ENCODE data around the gene HSPH1.
A peak's percentile ranks its signal among the peaks of the same experiment; 100 is the strongest.
"Not testable (repeated sequence)": the region's sequence is repeated elsewhere in the genome, so short reads cannot be mapped to it uniquely, and the experiment has no call there.

The HSPH1 gene

GRCh38 chr13:31161557-31162150 is at the start of gene HSPH1:
Gene HSPH1, minus strand, starts transcription at chr13:31161904. Its CDS starts 322 bp downstream, at chr13:31161582.
- DNase-seq, result peak; percentile 99

GRCh38 chr13:31209841-31210210 is 48.1 kb upstream of the HSPH1 start:
- DNase-seq, result peak; percentile 40

DNA sequence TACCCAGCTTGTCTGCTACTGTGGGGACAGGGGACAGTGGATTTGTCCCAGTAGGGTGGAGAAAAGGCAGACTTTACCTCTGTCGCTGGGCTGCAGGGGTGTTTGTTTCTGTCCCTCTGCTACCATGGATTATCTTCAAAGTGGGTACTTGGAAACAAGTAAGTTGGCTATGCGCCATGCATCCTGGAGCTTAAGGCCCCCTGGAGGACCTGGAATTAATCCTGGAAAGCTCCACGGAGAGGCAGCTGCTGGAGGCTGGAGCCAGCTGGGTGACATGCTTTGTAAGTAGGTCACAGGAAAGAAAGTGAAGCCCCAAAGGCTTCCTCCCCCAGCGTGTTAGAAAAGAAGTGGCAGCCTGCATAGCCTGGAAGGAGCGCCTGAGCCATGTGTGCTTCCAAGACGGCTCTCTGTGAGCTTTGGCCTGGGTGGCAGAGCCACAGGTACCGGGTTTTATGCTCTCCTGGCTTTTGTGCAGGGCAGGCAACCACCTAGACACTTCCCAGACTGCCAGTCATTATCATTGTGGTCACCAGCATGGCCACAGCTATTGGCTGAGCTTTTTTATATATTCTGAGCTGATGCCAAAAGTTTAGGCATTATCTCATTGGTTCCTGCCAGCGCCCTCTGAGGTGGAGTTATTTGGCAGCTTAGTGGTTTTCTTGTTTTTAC is 47.6 kb upstream of the HSPH1 start:
- DNase-seq, result peak; percentile 81

- no peak for DNase-seq
Measured at GRCh38 chr13:31208559-31209122, 46.9 kb upstream of the HSPH1 start.

GRCh38 chr13:31207661-31208552 is 46.2 kb upstream of the HSPH1 start:
- peak; percentile 68 for DNase-seq

- DNase-seq, result no peak
Measured at GRCh38 chr13:31204592-31204991, 42.9 kb upstream of the HSPH1 start.

GRCh38 chr13:31201341-31202031 is 39.8 kb upstream of the HSPH1 start:
- DNase-seq, result peak; percentile 44

DNA sequence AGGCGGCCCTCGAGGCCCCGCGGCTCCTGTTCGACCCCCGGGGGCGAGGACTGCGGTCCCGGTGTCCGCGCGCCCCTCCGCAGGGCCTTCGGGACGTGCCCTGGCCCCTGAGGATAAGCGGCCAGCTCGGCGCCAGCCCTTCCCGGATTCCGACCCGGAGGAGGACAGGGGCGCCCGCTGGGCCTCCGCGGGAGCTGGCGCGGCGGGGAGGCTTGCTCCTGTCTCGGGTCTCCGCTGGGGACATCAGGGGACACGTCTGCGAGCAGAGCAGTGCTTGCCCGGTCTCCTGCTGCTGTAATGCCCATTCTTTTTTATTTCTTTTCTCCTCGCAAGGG is 38.9 kb upstream of the HSPH1 start:
- DNase-seq, result peak; percentile 65

- DNase-seq, result peak; percentile 90
Measured at GRCh38 chr13:31199849-31200636, 38.3 kb upstream of the HSPH1 start, which contains the start of gene B3GLCT. Gene B3GLCT, plus strand, starts transcription at chr13:31199975. Its CDS starts 110 bp downstream, at chr13:31200085.

GRCh38 chr13:31199527-31199848 is 37.8 kb upstream of the HSPH1 start:
- no peak for DNase-seq

DNA sequence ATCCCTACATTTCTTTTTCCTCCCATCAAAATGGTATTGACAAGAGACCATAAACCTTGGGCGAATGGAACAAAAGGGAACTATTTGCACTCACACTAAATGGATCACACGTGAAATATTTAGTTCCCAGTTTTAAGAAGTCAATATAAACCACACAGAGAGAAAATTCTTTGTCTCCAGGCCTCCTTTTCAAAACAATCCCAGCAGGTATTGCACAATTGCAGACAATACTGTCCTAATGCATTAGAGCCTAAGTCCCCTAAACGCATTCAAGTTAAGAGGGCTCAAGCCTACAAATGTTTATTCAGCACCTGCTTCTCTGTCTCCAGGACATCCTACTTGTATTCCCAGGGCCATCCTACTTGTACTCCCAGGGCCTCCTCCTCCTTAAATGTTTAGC is 36.8 kb upstream of the HSPH1 start:
- DNase-seq, result no peak

DNA sequence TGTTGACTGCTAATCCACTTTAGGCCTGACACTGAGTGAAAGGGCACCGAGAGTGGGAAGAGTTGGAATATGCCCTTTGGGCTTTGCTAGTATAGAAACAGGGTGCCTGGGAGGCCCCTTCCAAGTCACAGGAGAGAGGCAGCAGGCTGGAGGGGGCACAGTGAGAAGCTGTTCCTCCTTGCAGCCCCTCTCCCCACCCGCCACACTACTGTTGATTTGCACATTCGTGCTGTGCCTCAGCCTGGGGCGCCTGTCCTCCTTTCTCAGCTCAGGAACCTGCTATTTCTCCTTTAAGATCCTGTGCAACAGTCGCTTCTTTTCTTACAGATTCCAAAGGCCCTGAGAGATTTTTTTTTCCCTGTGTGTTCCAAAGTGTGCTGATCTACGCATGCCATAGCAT is 35.3 kb upstream of the HSPH1 start:
- no peak for DNase-seq

- no peak for DNase-seq
Measured at GRCh38 chr13:31195616-31196015, 33.9 kb upstream of the HSPH1 start.

DNA sequence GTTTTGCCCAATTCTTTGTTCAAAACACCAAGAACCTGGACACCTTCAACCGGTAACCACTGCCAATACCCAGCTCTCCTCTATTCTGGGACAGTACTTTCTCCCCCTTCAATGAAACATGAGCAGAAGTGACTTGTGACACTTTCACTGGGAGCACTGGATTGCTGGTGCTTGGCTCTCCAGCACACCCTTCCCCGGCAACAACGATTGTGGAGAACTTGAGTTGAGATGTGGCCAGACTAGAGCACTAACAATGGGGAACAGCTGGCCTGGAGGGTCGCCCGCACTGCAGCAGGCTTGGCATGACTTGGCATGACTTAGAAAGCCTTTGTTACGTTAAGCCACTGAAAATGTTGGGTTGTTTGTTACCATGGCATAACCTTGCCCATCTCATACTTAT is 30.6 kb upstream of the HSPH1 start:
- peak; percentile 35 for DNase-seq

DNA sequence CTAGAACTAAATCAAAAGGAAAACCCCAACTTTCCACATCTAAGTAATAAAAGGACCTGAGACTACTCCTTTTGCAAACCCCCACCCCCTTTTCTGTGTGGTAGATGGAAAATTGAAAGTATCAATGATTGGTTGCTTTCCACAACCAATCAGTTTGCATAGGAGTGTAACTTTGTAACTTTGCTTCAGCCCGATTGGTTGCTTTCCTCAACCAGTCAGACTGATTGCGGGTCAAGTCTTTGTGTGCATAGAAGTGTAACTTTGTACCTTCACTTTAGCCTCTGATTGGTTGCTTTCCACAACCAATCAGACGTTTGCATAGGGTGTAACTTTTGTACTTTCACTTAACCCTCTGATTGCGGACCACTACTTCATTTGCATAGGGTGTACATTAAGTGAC is 30.0 kb upstream of the HSPH1 start:
- no peak for DNase-seq

DNA sequence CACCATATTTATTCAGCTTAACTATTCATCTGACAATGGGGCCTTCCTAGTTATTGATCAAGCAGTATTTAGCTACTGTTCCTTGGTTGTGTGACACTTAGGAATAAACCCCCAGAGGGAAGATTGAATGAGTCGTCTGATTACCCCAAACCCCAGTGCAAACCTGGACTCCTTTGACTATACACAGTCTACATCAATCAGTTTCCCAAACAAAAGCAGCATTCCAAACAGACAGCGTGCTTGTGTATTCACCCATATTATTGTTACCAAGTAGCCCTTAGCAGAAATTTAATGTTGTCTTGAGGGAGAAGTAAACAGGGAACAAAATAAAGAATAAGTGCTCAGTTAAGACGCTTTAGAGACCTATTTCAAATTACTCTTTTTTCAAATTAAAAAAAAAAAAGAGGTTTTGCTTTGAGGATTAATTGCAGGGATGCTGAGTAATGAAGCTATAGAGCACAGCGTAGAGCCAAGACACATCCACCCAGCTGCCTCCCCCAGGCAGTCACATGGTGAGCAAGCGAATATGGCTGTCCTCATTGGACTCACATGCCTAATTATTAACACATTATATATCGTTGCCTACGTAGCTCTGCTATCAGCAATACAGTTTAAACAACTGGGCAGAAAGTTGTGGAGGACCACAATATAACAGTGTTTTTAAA is 23.4 kb upstream of the HSPH1 start:
- DNase-seq, result no peak

- no peak for DNase-seq
Measured at GRCh38 chr13:31184451-31184850, 22.7 kb upstream of the HSPH1 start.

DNA sequence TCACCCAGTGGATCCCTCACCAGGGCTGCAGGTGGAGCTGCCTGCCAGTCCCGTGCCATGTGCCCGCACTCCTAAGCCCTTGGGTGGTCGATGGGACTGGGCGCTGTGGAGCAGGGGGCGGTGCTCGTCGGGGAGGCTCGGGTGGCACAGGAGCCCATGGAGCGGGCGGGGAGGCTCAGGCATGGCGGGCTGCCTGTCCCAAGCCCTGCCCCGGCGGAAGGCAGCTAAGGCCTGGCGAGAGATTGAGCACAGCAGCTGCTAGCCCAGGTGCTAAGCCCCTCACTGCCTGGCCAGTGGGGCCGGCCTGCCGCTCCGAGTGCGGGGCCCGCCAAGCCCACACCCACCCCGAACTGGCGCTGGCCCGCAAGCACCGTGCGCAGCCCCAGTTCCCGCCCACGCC is 21.3 kb upstream of the HSPH1 start:
- DNase-seq, result no peak

DNA sequence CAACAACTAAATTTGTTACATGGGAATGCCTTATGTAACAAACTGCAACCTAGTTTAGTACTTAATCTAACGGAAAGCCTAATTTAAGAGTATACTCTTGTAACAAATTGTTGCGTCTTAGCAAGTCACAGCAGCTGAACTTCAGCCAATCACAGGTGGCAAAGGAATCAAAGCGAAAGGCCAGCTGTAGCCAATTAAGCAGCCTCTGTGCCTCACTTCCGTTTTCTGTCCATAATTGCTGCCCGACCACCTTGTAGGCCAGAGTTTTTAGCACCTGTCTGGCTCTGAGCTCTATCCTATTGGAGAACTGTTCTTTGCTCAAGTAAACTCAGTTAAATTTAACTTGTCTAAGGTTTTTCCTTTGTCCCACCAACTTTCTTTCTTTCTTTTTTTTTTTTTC is 18.1 kb upstream of the HSPH1 start:
- no peak for DNase-seq

- no peak for DNase-seq
Measured at GRCh38 chr13:31179241-31179640, 17.5 kb upstream of the HSPH1 start.

- DNase-seq, result not testable (repeated sequence)
Measured at GRCh38 chr13:31177813-31178495, 16.2 kb upstream of the HSPH1 start.

All from femur (tissue), 1 donor.